SU-DHL-6 (cell line): ENCODE data around the gene COLQ.

Experiments
- EZH2phosphoT487 ChIP-seq: fragments of 200-600 bp; sonication (generic), shearing (Covaris generic); conservative IDR thresholded peaks from 2 replicates; pipeline ENCODE4 v1.6.1; 2018; ENCODE audit warnings: mild to moderate bottlenecking, antibody characterized with exemption, low read length, moderate library complexity, mixed read lengths
- TF ChIP-seq, protein P1 (sequence below): fragments of 200-600 bp; sonication (generic); IDR thresholded peaks from one replicate; pipeline ENCODE4 v1.5.1; 2017; ENCODE audit warnings: antibody characterized with exemption, mild to moderate bottlenecking, low read length, moderate library complexity; ENCODE audit not compliant: insufficient read depth, poor library complexity, severe bottlenecking

DNA sequence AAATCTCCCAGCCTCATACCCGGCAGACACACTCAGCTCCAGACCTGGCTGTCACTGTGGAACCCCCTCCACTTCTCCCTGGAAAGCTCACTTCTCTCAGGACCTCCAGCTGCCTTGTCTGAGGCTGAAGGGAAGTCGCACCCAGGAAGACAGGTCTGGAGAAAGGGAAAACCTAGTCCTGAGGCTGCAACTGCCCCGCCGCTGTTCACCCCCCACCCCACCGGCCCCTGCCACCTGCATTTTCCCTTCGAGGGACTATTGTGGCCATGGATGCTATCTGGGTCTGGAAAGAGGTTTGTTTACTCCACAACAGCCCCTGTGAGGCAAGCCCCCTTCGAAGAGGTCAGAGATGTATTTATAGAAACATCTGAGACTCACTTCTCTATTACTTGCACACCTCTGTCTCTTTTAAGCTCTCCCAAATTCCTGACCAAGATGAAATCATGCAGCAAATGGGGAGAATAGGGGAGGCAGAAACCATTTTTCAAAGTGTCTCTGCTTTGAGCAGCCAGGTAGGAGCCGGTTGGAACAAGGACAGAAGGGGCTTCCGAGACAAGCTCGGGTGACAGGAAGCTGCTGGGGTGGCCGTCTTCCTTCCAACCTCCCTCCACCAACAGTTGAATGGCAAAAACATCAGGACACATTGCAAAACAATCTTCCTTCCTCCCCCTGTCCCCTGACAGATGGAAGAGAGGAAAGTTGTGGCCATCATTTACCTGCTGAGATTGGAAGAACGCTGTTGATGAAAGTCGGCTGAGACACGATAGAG, 518 bp downstream of the COLQ start:
- TF ChIP-seq EZH2phosphoT487: no peak
- TF ChIP-seq, protein P1, sequence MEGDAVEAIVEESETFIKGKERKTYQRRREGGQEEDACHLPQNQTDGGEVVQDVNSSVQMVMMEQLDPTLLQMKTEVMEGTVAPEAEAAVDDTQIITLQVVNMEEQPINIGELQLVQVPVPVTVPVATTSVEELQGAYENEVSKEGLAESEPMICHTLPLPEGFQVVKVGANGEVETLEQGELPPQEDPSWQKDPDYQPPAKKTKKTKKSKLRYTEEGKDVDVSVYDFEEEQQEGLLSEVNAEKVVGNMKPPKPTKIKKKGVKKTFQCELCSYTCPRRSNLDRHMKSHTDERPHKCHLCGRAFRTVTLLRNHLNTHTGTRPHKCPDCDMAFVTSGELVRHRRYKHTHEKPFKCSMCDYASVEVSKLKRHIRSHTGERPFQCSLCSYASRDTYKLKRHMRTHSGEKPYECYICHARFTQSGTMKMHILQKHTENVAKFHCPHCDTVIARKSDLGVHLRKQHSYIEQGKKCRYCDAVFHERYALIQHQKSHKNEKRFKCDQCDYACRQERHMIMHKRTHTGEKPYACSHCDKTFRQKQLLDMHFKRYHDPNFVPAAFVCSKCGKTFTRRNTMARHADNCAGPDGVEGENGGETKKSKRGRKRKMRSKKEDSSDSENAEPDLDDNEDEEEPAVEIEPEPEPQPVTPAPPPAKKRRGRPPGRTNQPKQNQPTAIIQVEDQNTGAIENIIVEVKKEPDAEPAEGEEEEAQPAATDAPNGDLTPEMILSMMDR: no peak
